H9 (cell line): ENCODE data around the gene RACGAP1. TPM values are rescaled to one million over a fixed set of nuclear protein-coding genes. Genes with fewer than 3 reads are reported as not detected.
A peak's percentile ranks its signal among the peaks of the same experiment; 100 is the strongest.

Experiments
- DNase-seq: peaks from one replicate; pipeline ENCODE4 v3.0.0-alpha.2; 2017
- H2AFZ ChIP-seq: one replicate; pipeline ENCODE4 v1.6.1; 2013; ENCODE audit warnings: mild to moderate bottlenecking, low read length, control low read depth, moderate library complexity
- H2AK5ac ChIP-seq: 2 replicates; pipeline ENCODE4 v1.6.1; 2013; ENCODE audit warnings: low read length, control low read depth, mixed read lengths; ENCODE audit not compliant: insufficient read length
- H2BK120ac ChIP-seq: one replicate; pipeline ENCODE4 v1.6.1; 2013; ENCODE audit warnings: low read depth, mild to moderate bottlenecking, low read length, control low read depth, inconsistent platforms; ENCODE audit not compliant: poor library complexity, severe bottlenecking
- H2BK12ac ChIP-seq: 2 replicates; pipeline ENCODE4 v1.6.1; 2013; ENCODE audit warnings: low read length, control low read depth, mixed read lengths, low read depth; ENCODE audit not compliant: insufficient read length
- H2BK15ac ChIP-seq: 2 replicates; pipeline ENCODE4 v1.6.1; 2013; ENCODE audit warnings: low read depth, low read length, control low read depth
- H2BK20ac ChIP-seq: one replicate; pipeline ENCODE4 v1.6.1; 2013; ENCODE audit warnings: low read depth, mild to moderate bottlenecking, low read length, control low read depth, inconsistent platforms; ENCODE audit not compliant: poor library complexity, severe bottlenecking
- H2BK5ac ChIP-seq: 2 replicates; pipeline ENCODE4 v1.6.1; 2013; ENCODE audit warnings: low read length, control low read depth, mixed read lengths; ENCODE audit not compliant: insufficient read length
- H3K14ac ChIP-seq: 2 replicates; pipeline ENCODE4 v1.6.1; 2013; ENCODE audit warnings: low read length, control low read depth; ENCODE audit not compliant: insufficient read depth
- H3K18ac ChIP-seq: 2 replicates; pipeline ENCODE4 v1.6.1; 2013; ENCODE audit warnings: low read depth, mild to moderate bottlenecking, mixed read lengths, low read length, control low read depth; ENCODE audit not compliant: insufficient read length
- H3K23ac ChIP-seq: 2 replicates; pipeline ENCODE4 v1.6.1; 2013; ENCODE audit warnings: low read length, control low read depth, mixed read lengths, low read depth; ENCODE audit not compliant: insufficient read length
- H3K23me2 ChIP-seq: 2 replicates; pipeline ENCODE4 v1.6.1; 2013; ENCODE audit warnings: low read depth, mild to moderate bottlenecking, mixed read lengths, low read length, control low read depth; ENCODE audit not compliant: insufficient read length, poor library complexity, severe bottlenecking
- H3K27ac ChIP-seq: 2 replicates; pipeline ENCODE4 v1.5.1; 2013; ENCODE audit warnings: low read length, control low read depth, mixed read lengths, low read depth; ENCODE audit not compliant: insufficient read length
- H3K27me3 ChIP-seq: 2 replicates; pipeline ENCODE4 v1.6.1; 2013; ENCODE audit warnings: low read length, control low read depth, inconsistent platforms; ENCODE audit not compliant: insufficient read depth
- H3K4ac ChIP-seq: 2 replicates; pipeline ENCODE4 v1.6.1; 2013; ENCODE audit warnings: low read depth, mild to moderate bottlenecking, control low read depth, inconsistent platforms, low read length, moderate library complexity
- H3K4me1 ChIP-seq: 2 replicates; pipeline ENCODE4 v1.6.1; 2013; ENCODE audit warnings: low read length, control low read depth, inconsistent platforms; ENCODE audit not compliant: insufficient read depth
- H3K4me2 ChIP-seq: 2 replicates; pipeline ENCODE4 v1.6.1; 2013; ENCODE audit warnings: low read length, control low read depth, mixed read lengths; ENCODE audit not compliant: insufficient read length, insufficient read depth
- H3K56ac ChIP-seq: 2 replicates; pipeline ENCODE4 v1.6.1; 2013; ENCODE audit warnings: low read depth, mild to moderate bottlenecking, mixed read lengths, low read length, control low read depth; ENCODE audit not compliant: insufficient read length
- H3K79me1 ChIP-seq: 2 replicates; pipeline ENCODE4 v1.6.1; 2013; ENCODE audit warnings: low read depth, mild to moderate bottlenecking, moderate library complexity, low read length, control low read depth, inconsistent platforms; ENCODE audit not compliant: insufficient read depth, poor library complexity, severe bottlenecking
- H3K79me2 ChIP-seq: 2 replicates; pipeline ENCODE4 v1.6.1; 2013; ENCODE audit warnings: low read length, control low read depth, inconsistent platforms; ENCODE audit not compliant: insufficient read depth
- H3K9ac ChIP-seq: 2 replicates; pipeline ENCODE4 v1.6.1; 2013; ENCODE audit warnings: low read length, control low read depth, mixed read lengths; ENCODE audit not compliant: insufficient read length; ENCODE audit errors: extremely low read depth
- H3K9me3 ChIP-seq: one replicate; pipeline ENCODE4 v1.6.1; 2013; ENCODE audit warnings: low read depth, low read length, inconsistent platforms; ENCODE audit not compliant: control insufficient read depth
- H3T11ph ChIP-seq: one replicate; pipeline ENCODE4 v1.6.1; 2013; ENCODE audit warnings: mild to moderate bottlenecking, low read length, control low read depth, inconsistent platforms
- H4K20me1 ChIP-seq: one replicate; pipeline ENCODE4 v1.6.1; 2013; ENCODE audit not compliant: control insufficient read depth, insufficient read length, insufficient read depth
- H4K5ac ChIP-seq: 2 replicates; pipeline ENCODE4 v1.6.1; 2013; ENCODE audit warnings: low read depth, mild to moderate bottlenecking, mixed read lengths, low read length, control low read depth; ENCODE audit not compliant: insufficient read length
- H4K8ac ChIP-seq: replicated peaks from 2 replicates; pipeline ENCODE4 v1.6.1; 2013; ENCODE audit warnings: low read length, control low read depth, mixed read lengths, low read depth; ENCODE audit not compliant: insufficient read length
- H4K91ac ChIP-seq: 2 replicates; pipeline ENCODE4 v1.6.1; 2013; ENCODE audit warnings: low read depth, mild to moderate bottlenecking, moderate library complexity, mixed read lengths, low read length, control low read depth; ENCODE audit not compliant: insufficient read length
- H3K27ac Mint-ChIP-seq, 3 experiments: 2 replicates in 2 of 3; 3 replicates in 1 of 3; pipeline ENCODE4 v1.8.0; 2020 to 2021; ENCODE audit warnings: mixed read lengths in 3 of 3, mild to moderate bottlenecking in 1 of 3, moderate library complexity in 1 of 3
- H3K27me3 Mint-ChIP-seq: 2 replicates; pipeline ENCODE4 v1.8.0; 2021; ENCODE audit warnings: low read depth, mild to moderate bottlenecking, moderate library complexity, mixed read lengths
- H3K36me3 Mint-ChIP-seq, 3 experiments: 2 replicates in 2 of 3; 3 replicates in 1 of 3; pipeline ENCODE4 v1.8.0; 2020 to 2021; ENCODE audit warnings: low read depth in 3 of 3, mixed read lengths in 3 of 3; ENCODE audit not compliant: insufficient read depth in 1 of 3
- H3K4me1 Mint-ChIP-seq, 2 experiments: 2 replicates each; pipeline ENCODE4 v1.8.0; 2020; ENCODE audit warnings: mixed read lengths in 2 of 2
- H3K4me3 Mint-ChIP-seq, 2 experiments: 2 replicates in 1 of 2; 3 replicates in 1 of 2; pipeline ENCODE4 v1.8.0; 2020 to 2021; ENCODE audit warnings: mild to moderate bottlenecking in 2 of 2, mixed read lengths in 2 of 2, moderate library complexity in 1 of 2
- H3K9me3 Mint-ChIP-seq, 2 experiments: 2 replicates in 1 of 2; 3 replicates in 1 of 2; pipeline ENCODE4 v1.8.0; 2020; ENCODE audit warnings: mild to moderate bottlenecking in 2 of 2, mixed read lengths in 2 of 2, moderate library complexity in 1 of 2
- CTCF ChIP-seq: fragments of 200-600 bp; sonication (generic); conservative IDR thresholded peaks from 3 replicates; pipeline ENCODE4 v1.8.0; 2021; ENCODE audit warnings: antibody characterized with exemption, mild to moderate bottlenecking
- WGBS: extraction: QIAGEN DNeasy Blood & Tissue Kit; methylation state at CpG from one replicate; pipeline ENCODE4 v1.1.7; 2013; ENCODE audit warnings: missing lambda C conversion rate, low lambda C conversion rate, mixed read lengths; ENCODE audit not compliant: insufficient read length; ENCODE audit errors: extremely low coverage; 5-methylcytosine and 5-hydroxymethylcytosine counted together
- total RNA-seq: library from RNA; stranded (reverse); gene quantifications from 2 replicates; pipeline ENCODE4 v1.2.1, GENCODE V29; 2021

Gene RACGAP1
- total RNA-seq, 1 experiment from 2014 or later, result 64.8 TPM

- DNase-seq, result no peak
- Histone ChIP-seq H4K5ac (no peak overlapping the region), H2BK12ac (no peak overlapping the region), H3K4me1 (no peaks in the 10 kb centered on the region; the same call in 1 of the 2 replicates), H3K79me2 (no peaks in the 10 kb centered on the region), H4K8ac (no peak overlapping the region), H2AK5ac (no peak overlapping the region), H2AFZ (no peak overlapping the region), H2BK15ac (no peak overlapping the region), H2BK5ac (no peak overlapping the region), H3K27ac (no peak overlapping the region), H3K23me2 (peaks cover 5% of the 10 kb centered on the region), H2BK20ac (no peak overlapping the region), H3K79me1 (no peaks in the 10 kb centered on the region), H4K91ac (no peak overlapping the region), H4K20me1 (no peaks in the 10 kb centered on the region), H3K18ac (peak overlapping the region; percentile 27), H3K27me3 (no peaks in the 10 kb centered on the region), H3T11ph (no peak overlapping the region), H3K9me3 (no peaks in the 10 kb centered on the region), H3K56ac (no peak overlapping the region), H3K4ac (no peak overlapping the region), H3K9ac (no peak overlapping the region), H3K23ac (no peak overlapping the region), H3K4me2 (no peak overlapping the region), H2BK120ac (no peak overlapping the region), H3K14ac (no peak overlapping the region)
- Mint-ChIP-seq H3K4me3 (peak overlapping the region in 1 of 2 experiments; percentile 47; a peak in 2 of 5 replicates), H3K4me1 (peaks cover 34 to 54% of the 10 kb centered on the region in 2 experiments), H3K27ac (no peak overlapping the region), H3K27me3 (peaks cover 27% of the 10 kb centered on the region), H3K9me3 (no peaks in the 10 kb centered on the region), H3K36me3 (no peaks in the 10 kb centered on the region; a peak in 1 of 7 replicates)
- no peak for TF ChIP-seq CTCF
- WGBS, result no CpG with 5 or more reads among the region's 3 CpGs
Observed at GRCh38 chr12:49942512-49942893, 82.8 kb downstream of the RACGAP1 start.
